Measurements from ENCODE around the gene ABCF1.
A peak's percentile ranks its signal among the peaks of the same experiment; 100 is the strongest.

Gene ABCF1

GRCh38 chr6:30614044-30614842 is 43.0 kb downstream of the ABCF1 start:
- H3K27ac ChIP-seq, result peak overlapping the region; percentile 98
- peak overlapping the region; percentile 78 for H3K4me3 ChIP-seq (ENCODE audit: low read depth, low read length)

GRCh38 chr6:30614843-30615218 is 43.6 kb downstream of the ABCF1 start:
- no peaks in the 10 kb centered on the region for H3K9me3 ChIP-seq (ENCODE audit: severe bottlenecking)
- peak; percentile 97 for DNase-seq
- no peak for TF ChIP-seq CTCF (IDR thresholded peaks at IDR 0.05; ENCODE audit: low read depth, low read length)
- H3K4me3 ChIP-seq (ENCODE audit: low read depth, low read length), result peak overlapping the region; percentile 78
- peak overlapping the region; percentile 98 for H3K27ac ChIP-seq
- H3K27me3 ChIP-seq (ENCODE audit: insufficient read depth, low read depth, severe bottlenecking), result no peaks in the 10 kb centered on the region
- H3K36me3 ChIP-seq, result peaks cover 59% of the 10 kb centered on the region

More at GRCh38 chr6:30614044-30614842, 43.0 kb downstream of the ABCF1 start:
- Histone ChIP-seq H3K9me3 (ENCODE audit: severe bottlenecking) (no peaks in the 10 kb centered on the region), H3K27me3 (ENCODE audit: insufficient read depth, low read depth, severe bottlenecking) (no peaks in the 10 kb centered on the region), H3K36me3 (peaks cover 59% of the 10 kb centered on the region)
- no peak for DNase-seq
- no peak for TF ChIP-seq CTCF (IDR thresholded peaks at IDR 0.05; ENCODE audit: low read depth, low read length)

GRCh38 chr6:30615219-30615957 is 44.1 kb downstream of the ABCF1 start:
- TF ChIP-seq CTCF (IDR thresholded peaks at IDR 0.05; ENCODE audit: low read depth, low read length), result no peak
- Histone ChIP-seq H3K27me3 (ENCODE audit: insufficient read depth, low read depth, severe bottlenecking) (no peaks in the 10 kb centered on the region), H3K27ac (peak overlapping the region; percentile 98), H3K9me3 (ENCODE audit: severe bottlenecking) (no peaks in the 10 kb centered on the region), H3K36me3 (peaks cover 58% of the 10 kb centered on the region), H3K4me3 (ENCODE audit: low read depth, low read length) (peak overlapping the region; percentile 78)
- DNase-seq, result peak; percentile 63

- peak overlapping the region; percentile 98 for H3K27ac ChIP-seq
- H3K9me3 ChIP-seq (ENCODE audit: severe bottlenecking), result no peaks in the 10 kb centered on the region
- peak; percentile 82 for DNase-seq
- H3K27me3 ChIP-seq (ENCODE audit: insufficient read depth, low read depth, severe bottlenecking), result no peaks in the 10 kb centered on the region
- peaks cover 60% of the 10 kb centered on the region for H3K36me3 ChIP-seq
- TF ChIP-seq CTCF (IDR thresholded peaks at IDR 0.05; ENCODE audit: low read depth, low read length), result no peak
- H3K4me3 ChIP-seq (ENCODE audit: low read depth, low read length), result peak overlapping the region; percentile 78
These were observed 44.9 kb downstream of the ABCF1 start for GRCh38 chr6:30615958-30616810.

- Histone ChIP-seq H3K9me3 (ENCODE audit: severe bottlenecking) (no peaks in the 10 kb centered on the region), H3K27ac (peak within 1 kb of the TSS; percentile 98), H3K27me3 (ENCODE audit: insufficient read depth, low read depth, severe bottlenecking) (no peaks in the 10 kb centered on the region), H3K4me3 (ENCODE audit: low read depth, low read length) (peak within 1 kb of the TSS; percentile 78), H3K36me3 (peaks cover 61% of the 10 kb centered on the region)
- TF ChIP-seq CTCF (IDR thresholded peaks at IDR 0.05; ENCODE audit: low read depth, low read length), result no peak
- peak; percentile 100 for DNase-seq
These were observed 45.7 kb downstream of the ABCF1 start, which contains the start of gene PPP1R10 for GRCh38 chr6:30616811-30617564. Gene PPP1R10 (minus strand): TSS chr6:30617243. CDS start chr6:30609944, 7,299 bp downstream.

All from WERI-Rb-1 (cell line).